HG03342 (cell line): ENCODE results near the gene NCK2.

ENCODE experiments used
- ATAC-seq: cut with Tn5 transposase; IDR thresholded peaks from one replicate; pipeline ENCODE4 v1.9.1; 2021; ENCODE audit warnings: mild to moderate bottlenecking, moderate library complexity; ENCODE audit not compliant: unreplicated experiment

NCK2 gene

DNA sequence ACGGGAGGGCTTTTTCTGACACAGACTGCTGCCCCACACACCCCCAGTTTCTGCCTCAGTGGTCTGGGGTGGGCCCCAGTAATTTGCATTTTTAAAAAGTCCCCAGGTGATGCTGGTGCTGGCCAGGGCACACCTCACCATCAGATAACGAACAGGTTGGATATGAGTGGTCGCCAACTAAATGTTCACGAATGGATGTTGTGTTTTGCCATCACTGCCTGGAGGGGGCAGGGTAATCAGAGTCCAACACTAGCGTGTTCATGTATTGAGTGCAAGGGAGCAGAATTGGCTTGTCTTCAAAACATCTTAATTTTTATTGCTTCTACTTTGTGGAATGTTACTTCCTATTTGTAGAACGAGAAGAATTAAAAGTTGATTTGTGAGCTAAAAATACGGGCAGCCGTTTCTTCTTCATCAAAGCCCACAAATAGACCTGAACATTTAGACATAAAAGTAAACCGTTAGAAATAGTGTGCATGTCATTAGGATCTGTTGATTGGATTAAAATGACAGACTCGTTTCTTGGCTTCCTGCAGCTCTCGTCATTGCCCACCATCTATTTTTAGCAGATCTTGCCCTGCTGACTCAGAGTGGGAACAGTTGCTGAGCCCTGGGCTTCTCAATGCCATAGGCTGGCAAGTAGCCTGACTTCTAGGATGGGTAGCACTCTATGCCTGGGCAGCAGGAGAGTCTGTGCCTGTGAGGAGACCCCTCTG, 45.2 kb downstream of the NCK2 start:
- peak; percentile 59 for ATAC-seq

DNA sequence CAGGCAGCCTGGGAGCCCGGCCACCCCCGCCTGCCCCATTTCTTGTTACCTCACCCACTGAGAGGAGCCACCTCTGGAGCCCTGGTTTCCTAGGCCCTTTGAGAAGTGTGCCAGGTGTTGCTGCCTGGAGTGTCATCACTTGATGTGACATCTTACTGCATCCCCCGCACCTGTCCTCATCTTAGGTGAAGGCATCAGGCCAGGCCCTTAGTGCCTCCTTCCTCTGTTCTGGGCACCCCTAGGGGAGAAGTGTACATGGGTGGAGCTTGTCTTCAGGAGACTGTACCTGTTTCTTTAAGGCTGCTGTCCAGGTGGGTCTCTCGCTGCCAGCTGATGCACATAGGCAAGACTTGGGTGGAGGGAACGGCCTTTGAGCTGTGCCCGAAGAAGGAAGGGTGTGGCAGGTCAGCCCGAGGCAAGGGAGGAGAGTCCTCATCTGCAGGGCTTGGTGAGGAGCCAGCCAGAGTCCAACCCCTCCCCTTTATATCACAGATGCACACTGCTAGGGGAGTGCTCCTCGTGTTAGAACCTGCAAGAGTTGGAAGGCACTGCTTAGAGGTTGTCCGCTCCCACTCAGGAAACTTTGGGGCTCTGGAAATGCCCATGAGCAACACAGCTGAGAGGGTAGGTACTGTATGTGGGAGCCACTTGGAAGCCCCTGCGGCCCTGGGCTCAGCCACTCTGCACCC, 45.9 kb downstream of the NCK2 start:
- peak; percentile 21 for ATAC-seq

DNA sequence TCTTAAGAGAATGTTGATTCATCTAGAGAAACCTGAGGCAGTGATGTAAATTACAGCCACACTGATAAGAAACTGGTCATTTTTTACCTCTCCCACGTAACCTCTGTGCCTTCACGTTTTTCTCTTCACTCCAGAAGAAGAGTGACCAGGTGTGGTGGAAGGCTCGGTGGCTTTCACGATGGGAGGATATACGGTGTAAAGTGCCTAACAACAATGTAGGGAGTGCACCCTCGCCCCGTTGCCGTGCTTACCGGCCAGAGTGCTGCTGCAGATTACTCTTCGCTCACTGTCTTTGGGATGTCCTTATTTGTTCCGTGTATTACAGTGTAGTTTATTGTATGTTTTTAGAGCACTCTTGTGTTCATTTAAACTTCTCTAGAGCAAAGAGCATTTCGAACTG, 46.5 kb downstream of the NCK2 start:
- no peak for ATAC-seq

DNA sequence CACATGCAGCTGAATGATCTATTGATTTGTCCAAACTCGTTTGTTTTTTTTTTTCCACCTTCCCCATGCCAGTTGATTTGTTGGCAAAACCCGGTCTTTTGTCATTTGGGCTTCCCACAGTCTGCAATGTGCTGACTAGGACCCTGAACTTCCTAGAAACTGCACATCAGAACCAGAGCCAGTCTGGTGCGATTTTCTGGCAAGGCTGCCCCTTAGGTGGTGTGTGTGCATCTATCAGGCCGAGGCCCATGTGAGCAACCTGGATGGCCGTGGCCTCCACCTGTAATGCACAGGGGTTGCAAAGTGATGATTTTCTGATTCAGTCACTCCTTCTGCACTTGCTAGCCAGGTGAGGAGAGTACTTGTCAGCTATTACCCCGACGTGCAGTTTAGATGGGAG, 47.8 kb downstream of the NCK2 start:
- no peak for ATAC-seq

DNA sequence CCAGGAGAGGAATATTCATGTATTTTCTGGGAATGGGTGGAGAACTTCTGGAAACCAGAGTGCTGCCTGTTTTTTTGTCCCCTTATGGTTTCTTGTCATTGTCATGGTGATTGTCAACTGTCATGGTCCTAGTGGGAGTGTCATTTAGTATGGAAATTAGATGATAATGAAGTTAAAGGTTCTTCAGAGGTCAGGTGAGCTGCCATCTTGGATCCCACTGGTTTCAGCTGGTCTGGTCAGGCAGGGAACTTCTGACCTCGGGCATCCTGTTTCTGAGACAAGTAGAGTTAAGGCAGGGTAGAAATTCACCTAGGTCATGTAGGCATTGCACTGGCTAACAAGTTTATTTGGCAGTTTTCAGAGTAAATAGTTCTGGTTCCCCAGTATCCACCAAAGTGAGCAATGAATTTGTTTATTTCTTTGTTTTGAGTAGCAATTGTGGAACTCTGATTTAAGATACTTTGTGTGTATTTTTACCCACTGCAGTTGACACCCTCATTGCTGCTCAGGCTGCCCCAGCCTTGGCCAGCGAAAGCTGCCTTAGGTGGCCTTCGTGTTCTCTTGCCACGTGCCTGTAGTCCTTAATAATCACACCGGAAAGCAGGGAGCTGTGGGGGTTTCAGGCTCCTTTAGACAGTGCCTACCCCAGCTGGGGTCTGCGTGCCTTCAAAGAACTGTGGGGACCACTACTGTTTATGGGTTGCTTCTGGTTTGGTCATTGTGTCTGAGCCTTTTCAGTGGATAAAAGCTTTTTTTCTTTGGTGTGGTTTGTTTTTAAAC, 48.7 kb downstream of the NCK2 start:
- ATAC-seq = no peak

DNA sequence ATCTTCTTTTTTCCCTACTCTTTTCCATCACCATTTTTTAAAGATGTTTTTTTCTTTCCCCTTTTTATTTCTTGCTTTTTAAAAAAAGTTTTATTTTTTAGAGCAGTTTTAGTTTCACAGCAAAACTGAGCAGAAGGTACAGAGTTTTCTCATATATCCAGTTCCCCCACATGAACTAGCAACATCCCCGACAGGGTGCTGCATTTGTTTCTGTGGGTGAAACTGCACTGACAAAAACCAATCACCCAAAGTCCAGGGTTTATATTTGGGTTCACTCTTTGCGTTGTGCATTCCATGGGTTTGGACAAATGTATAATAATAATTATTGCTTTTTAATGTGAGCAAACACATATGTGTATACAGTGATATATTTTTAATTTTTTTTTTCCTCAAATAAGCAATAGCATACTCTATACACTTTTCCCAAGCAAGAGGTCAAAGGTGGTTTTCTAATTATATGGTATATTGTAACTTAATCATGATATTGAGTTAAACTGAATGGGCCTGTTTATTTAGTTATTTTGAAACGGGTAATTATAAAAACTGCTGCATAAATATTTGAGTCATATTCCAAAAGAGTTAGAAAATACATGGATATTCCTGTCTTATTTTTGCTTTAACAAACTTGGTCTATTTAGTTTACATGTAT, 50.3 kb downstream of the NCK2 start:
- no peak for ATAC-seq

DNA sequence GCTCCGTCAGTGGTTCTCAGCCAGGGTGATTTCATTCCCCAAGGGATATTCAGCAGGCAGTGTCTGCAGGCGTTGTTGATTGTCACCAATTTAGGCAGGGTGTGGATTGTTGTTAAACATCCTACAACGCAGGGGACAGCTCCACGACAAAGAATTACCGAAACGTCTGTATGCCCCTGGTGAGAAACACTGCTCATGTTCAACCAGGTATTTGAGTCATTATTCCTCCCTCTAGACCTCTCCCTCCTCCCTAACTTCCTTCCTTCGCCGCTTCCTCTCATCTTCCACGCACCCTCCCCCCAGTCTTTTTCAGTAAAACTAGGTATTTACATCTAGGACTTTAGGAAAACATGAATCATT, 50.8 kb downstream of the NCK2 start:
- no peak for ATAC-seq

DNA sequence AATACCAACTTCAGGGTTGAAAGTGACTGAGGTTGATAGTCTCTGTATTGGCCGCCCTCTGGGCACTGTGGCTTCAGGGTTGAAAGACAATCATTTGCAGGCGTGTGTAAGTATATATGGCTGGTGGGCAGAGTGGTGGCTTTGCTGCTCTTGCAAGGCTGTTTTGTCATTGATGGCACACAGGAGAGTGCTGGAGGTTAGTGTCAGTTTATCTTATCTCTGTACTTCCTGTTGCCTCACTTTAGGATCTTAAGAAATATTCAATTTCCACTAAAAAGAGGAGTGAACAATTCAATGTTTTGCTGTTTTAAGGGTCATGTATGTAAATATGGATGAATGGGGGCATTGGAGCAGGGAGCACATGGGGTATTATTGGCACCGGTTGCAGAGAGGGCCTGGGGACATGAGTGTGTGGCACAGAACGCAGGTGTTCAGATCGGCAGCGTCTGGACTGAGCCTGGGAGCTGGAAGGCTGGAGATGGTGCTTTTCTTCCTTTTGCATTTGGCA, 51.5 kb downstream of the NCK2 start:
- no peak for ATAC-seq

DNA sequence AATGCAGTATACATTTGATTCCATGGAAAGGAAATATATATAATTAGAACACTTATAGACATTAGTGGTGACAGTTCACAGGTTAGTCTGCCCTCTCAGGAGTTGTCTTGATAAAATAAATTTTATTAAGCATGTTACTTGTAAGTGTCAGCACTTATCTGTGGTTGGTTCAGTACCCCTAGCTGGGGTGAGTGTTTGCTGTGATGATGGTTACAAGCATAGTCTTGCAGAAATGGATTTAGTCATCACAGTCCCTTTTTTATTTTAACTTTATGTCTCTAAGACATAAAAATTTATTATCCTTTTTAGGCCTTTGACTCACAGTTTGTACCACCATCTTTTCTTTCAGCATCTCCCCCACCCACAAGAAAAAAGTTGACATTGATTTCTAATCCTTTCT, 52.1 kb downstream of the NCK2 start:
- no peak for ATAC-seq

DNA sequence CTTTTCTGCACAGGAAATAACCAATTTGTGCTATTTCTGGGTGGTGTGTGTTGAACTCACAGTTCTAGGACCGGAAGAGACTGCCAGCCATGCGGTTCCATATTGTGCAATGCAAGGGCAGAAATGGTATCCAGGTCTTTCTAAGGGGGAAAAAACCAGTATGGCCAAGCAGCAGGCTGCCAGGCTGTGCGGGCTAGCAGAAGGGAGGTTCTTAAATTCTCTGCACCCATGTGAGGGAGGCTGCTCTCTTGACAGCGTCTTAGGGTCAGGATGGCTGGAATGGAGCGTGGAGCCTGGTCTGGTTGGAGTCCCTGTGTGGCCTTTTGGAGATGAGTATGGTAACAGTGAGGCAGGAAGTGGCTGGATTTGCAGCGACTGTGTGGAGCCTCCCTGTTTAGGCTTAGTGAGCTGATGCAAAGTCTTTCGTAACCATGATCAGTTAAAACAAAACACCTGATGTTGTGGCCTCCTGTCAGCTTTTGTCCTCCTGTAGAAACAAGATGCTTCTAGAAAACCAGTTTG, 52.6 kb downstream of the NCK2 start:
- ATAC-seq = peak; percentile 56

DNA sequence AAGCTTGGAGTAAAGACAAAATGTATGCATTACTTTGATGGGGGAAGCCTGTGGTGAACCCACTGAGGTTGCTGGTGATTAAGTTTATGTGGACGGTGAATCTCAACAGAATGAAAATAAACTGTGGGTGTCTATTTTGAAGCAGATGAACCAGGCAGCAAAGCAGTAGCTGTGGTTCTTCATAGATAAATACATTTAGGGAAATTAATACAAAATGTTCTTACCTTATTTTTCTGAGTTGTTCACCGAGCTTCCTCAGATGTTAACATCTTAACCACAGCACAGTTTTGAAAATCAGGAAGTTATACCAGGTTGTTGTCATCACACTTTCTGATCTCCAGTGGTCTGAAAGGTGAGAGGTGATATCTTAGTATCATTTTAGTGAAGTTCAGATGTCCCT, 53.9 kb downstream of the NCK2 start:
- ATAC-seq = peak; percentile 19

DNA sequence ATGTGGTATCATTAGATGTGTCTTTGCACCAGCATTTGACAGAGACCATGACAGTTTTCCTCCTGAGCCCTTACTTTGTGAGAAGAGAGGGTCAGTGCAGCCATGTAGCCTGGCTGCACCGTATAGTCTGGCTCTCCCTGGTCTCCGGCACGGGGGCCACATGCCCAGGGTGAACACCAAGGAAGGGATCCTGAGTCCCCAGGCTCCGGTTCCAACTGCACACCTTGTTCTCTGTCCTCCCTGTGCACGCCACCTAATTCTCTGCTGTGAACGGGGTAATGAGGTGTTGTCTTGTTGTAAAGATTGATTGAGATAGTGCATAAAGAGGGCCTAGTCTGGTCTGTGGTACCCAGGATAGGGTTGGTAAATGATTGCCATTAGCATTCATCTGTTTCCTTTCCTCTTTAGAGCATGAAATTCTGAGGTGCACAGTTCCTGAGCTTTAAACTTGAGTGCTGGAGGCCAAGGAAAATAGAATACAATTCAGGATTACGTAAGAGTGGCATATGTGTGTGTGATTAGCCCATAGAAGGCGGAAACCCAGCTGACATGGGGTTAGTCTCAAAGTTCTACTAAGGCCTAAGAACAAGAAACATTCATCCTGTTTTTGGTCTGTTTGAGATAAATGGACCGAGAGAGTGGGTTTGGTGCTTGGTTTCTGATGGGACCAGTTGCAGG, 55.5 kb downstream of the NCK2 start:
- ATAC-seq = no peak

DNA sequence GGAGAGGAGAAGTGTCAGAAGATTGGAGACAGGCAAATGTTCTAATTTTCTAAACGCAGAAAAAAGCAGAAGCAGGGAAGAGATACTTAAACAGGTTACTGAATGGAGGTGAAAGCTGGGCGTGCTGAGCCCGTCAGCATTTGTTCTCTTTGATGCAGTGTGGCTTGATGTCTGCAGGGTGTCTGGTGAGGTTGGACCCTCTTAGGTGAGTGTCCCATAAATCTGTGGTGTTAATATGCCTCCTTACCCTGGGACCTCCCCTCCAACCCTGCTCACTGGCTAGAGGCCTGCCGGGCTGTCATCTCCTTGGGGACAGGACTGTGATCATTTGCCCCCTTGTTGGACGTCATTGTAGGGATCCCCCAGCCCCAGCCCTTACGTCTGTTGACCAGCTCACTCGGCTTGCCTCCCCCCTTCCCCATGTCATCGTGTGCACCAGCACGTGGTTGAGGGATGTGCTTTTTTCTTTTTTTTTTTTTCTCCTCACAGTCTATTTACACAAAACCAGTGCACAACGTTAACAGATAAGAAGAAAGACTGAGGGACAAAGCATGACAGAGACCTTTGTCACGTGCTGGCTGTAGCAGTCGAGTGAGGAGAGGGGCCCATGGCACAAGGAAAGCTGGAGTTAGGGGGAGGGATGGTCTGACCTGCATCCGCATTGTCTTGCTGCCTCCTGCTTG, 56.4 kb downstream of the NCK2 start:
- no peak for ATAC-seq

DNA sequence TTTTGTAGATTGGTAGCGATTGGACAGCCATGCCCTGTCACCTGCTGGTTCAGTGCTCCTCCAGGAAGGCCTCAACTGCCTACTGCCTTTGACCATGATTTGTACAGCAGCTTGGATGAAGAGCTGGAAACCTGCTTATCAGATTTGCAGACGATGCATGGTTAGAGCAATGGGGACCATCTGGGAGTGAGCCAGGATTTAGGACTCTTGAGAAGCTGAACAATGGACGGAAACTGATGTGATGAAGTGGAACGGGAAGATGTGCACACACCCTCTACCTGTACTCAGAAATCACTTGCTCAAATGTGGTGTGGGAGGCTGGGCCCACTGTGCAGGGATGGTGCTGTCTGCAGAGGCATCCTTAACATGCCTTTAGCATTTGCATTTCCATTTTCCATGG, 57.2 kb downstream of the NCK2 start:
- ATAC-seq = no peak

DNA sequence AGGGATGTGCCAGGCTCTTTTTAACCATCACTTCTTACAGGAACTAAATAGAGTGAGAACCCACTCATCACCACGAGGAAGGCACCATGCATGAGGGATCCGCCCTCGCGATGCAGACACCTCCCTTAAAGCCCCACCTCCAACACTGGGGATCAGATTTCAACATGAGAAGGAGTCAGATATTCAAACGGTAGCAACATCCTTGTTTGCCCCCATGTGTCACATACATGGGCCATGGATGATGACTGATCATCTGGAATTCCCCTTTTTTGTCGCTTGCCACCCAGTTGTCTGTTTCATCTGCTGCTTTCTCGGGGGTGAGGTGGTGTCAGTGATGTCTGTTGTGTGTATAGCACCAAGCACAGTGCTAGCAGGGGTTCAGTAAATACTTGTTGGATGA, 57.9 kb downstream of the NCK2 start:
- ATAC-seq = peak; percentile 51

DNA sequence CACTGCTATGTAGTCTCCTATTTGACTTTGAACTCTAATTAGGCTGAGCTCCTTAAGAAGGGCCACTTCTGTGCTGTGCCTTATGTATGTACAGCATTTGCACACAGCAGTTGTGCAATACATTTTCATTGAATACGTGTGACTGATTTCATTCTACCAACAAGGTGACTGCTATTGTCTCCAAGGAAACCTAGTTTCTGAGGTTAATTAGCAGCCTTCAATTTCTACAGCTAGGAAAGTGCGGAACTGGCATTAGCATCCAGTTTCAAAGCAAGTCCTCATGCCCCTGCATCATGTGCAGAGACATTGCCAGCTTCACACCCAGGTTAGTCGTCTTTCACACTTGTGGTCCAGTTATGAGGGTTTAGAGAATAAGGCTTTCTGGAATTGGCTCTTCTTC, 58.6 kb downstream of the NCK2 start:
- peak; percentile 27 for ATAC-seq

DNA sequence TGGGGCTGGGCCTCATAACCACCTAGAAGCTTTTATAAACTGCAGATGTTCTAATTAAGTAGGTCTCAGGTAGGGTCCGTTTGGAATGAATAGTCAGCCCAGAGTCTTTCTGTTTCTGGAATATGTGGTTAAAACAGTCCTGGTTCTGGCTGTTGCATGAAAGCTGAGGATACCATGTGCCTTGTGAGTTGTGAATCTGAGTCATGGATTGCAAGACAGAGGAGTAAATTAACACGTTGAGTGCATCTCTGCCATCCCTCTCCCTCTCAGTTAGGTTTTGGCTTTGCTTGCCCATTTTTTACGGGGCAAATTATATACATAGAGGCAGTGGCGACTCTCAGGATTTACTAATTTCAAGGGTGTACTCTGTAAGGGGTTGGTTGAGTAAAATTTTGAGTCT, 59.1 kb downstream of the NCK2 start:
- ATAC-seq = no peak

DNA sequence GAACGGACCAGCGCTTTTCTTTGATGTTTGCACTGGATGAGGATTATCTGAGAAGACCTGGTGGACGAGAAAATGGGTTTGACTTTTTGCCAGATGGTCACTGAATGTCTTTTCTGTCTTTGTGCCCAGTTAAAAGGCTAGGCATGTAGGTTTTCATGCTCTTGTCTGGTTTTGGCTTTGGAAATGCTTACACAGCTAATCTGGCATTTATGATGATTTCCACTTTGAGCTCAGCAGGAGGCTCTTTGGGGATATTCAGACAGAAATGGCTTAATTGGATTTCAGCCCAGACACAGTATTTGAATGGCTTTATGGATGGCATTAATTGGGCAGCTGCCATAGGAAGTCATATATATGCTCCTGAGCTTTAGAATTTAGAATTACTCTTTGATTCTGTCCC, 59.6 kb downstream of the NCK2 start:
- ATAC-seq = no peak

DNA sequence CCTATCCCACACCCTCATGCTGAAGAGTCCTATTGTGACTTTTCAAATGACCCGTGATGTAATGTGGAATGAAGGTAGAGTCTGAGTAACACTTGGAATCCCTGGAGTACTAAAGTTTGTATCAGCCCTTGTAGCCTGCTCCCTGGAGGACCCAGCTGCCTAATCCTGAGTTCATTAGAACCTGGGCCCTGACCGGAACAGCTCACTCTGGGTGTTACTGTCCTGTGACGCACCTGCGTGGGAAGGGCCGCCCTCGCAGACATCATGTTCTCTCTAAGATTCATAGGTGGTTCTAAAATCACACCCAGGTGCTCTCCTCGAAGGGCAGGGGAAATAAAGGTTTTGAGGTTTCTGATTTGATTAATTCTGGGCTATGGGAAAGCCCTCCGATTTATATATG, 62.3 kb downstream of the NCK2 start:
- ATAC-seq = no peak
